LNCaP clone FGC (cell line): ENCODE results near the gene ZNF467.

Experiments used
- DNase-seq: peaks from one replicate; pipeline ENCODE4 v3.0.0-alpha.2; 2011; ENCODE audit warnings: low read depth
- H3K4me3 ChIP-seq: 2 replicates; pipeline ENCODE4 v1.5.1; 2011; ENCODE audit warnings: mild to moderate bottlenecking, low read depth, low read length, control low read depth
- CTCF ChIP-seq: IDR thresholded peaks from 2 replicates; pipeline ENCODE4 v1.5.1; 2012; ENCODE audit warnings: mild to moderate bottlenecking; ENCODE audit not compliant: control insufficient read depth, insufficient read depth; ENCODE audit errors: extremely low read depth

Gene ZNF467

GRCh38 chr7:149818536-149818840 lies 45.1 kb upstream of the ZNF467 start:
- no peak for DNase-seq
- no peak overlapping the region for H3K4me3 ChIP-seq
- no peak for TF ChIP-seq CTCF

- TF ChIP-seq CTCF = no peak
- no peak for DNase-seq
- H3K4me3 ChIP-seq = no peak overlapping the region
These were observed 44.6 kb upstream of the ZNF467 start for GRCh38 chr7:149817836-149818535.

GRCh38 chr7:149817301-149817771 lies 43.9 kb upstream of the ZNF467 start:
- no peak overlapping the region for H3K4me3 ChIP-seq
- no peak for DNase-seq
- TF ChIP-seq CTCF = no peak

GRCh38 chr7:149816794-149817193 lies 43.4 kb upstream of the ZNF467 start:
- no peak overlapping the region for H3K4me3 ChIP-seq
- no peak for DNase-seq
- TF ChIP-seq CTCF = no peak

- no peak for TF ChIP-seq CTCF
- DNase-seq = no peak
- H3K4me3 ChIP-seq = no peak overlapping the region
These were observed 42.9 kb upstream of the ZNF467 start for GRCh38 chr7:149816267-149816751.

GRCh38 chr7:149815661-149816266 lies 42.4 kb upstream of the ZNF467 start:
- no peak for TF ChIP-seq CTCF
- no peak for DNase-seq

More at GRCh38 chr7:149815661-149816266, 42.4 kb upstream of the ZNF467 start:
- no peak overlapping the region for H3K4me3 ChIP-seq
